NOMO-1 treated with dmso at 0.1 percent for 144 hours (cell line): Measurements from ENCODE around the gene POLR3H.
"Not testable (repeated sequence)": the region's sequence is repeated elsewhere in the genome, so short reads cannot be mapped to it uniquely, and the experiment has no call there.

Source experiments
- DNase-seq: peaks from one replicate; lab custom pipeline; 2025; ENCODE audit not compliant: unreplicated experiment; lab: John Stamatoyannopoulos, UW

POLR3H gene, protein sequence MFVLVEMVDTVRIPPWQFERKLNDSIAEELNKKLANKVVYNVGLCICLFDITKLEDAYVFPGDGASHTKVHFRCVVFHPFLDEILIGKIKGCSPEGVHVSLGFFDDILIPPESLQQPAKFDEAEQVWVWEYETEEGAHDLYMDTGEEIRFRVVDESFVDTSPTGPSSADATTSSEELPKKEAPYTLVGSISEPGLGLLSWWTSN

DNA sequence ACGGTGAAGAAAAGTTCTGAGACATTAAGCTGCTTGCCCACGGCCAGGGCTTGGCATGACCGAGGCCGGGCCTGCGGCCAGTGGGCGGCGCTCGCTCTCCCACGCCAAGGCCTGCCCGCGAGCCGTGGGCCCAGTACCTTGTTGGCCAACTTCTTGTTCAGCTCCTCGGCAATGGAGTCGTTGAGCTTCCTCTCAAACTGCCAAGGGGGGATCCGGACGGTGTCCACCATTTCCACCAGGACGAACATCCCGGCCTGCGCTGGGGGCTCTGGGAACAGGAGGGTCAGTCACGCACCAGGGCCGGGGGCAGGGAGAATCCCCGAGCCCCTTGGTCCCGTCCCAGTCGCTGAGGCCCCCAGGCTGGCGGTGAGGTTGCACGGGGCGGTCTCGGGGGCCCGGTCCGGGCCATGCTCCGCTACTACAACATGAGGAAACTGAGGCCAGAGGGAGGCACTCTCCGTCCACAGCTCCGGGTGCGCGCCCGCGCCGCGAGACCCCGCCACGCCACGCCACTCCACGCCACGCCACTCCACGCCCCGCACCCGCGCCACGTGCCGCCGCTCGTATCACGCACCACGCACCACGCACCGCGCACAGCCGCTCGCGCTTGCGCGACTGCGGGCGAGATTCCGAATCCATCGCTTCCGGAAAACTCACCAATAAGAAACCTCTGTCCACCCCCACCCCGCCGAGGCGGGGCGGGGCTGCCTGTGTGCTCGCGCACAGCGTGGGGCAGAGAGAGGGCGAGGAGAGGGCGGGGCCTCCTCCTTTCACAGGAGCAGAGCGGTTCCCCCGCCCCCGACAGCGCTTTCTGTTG is at the start of gene POLR3H:
POLR3H (minus strand) TSS at position 617 of the 817 bp plus-strand sequence; CDS start at position 248, 369 bp downstream.
- peak; percentile 94 for DNase-seq

DNA sequence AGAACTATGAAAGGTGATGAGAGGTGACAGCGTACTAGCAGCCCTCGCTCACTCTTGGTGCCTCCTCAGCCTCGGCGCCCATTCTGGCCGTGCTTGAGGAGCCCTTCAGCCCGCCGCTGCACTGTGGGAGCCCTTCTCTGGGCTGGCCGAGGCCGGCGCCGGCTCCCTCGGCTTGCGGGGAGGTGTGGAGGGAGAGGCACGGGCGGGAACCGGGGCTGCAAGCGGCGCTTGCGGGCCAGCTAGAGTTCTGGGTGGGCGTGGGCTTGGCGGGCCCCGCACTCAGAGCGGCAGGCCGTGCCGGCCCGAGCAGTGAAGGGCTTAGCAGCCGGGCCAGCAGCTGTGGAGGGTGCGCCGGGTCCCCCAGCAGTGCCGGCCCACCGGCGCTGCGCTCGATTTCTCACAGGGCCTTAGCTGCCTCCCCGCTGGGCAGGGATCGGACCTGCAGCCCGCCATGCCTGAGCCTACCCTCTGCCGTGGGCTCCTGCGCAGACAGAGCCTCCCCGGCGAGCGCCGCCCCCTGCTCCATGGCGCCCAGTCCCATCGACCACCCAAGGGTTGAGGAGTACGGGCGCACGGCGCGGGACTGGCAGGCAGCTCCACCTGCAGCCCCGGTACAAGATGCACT is 49.2 kb upstream of the POLR3H start:
- DNase-seq: not testable (repeated sequence)

DNA sequence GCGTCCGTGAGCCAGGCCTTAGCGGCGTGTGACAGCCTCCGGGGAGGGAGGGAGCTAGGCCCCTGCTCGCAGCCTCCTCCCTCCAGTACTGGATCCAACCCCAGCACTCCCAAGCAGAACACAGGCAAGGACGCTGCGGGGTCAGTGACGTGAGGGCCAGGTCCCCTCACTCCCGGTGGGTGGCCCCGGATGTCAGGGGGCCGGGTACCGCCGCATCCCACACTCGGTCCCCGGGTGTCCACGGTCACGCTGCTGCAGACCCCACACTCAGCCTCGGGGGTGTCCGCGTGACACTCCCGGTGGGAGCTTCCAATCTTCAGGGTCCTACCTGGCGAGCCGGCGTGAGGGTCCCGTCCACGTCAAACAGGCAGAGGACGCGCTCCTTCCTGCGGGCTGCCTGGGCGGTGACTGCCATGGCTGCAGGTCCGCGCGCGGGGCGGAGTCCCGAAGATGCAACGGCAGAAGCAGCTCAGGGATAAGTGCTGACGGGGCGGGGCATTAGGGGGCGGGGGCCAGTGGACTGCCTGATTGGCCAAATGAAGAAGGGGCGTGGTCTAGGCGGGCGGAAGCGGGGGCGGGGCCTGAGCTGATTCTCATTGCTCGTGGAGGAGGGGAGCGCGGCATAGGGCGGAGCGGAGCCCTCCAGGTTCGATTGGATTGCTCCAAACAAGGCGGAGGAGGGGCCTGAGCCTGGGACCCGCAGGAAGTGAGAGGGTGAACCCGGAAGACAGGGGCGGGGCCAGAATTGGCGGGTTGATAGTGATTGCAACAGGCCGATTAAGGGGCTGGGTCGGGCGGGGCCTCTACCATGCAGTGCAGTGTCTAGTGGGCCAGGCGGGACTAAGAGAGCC is 45.3 kb upstream of the POLR3H start, which contains the start of gene PMM1:
PMM1 (minus strand) TSS at position 450 of the 851 bp plus-strand sequence; CDS start at position 415, 35 bp downstream.
- DNase-seq: peak; percentile 97

DNA sequence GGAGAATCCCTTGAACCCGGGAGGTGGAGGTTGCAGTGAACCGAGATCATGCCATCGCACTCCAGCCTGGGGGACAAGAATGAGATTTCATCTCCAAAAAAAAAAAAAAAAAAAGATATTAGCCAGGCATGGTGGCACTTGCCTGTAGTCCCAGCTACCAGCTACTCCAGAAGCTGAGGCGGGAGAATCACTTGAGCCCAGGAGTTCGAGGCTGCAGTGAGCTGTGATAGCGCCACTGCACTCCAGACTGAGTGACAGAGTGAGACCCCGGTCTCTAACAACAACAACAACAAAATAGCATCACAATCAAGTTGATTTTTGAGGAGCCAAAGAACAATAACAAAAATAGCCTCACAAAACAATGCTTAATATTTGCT is 43.1 kb upstream of the POLR3H start:
- no peak for DNase-seq

DNA sequence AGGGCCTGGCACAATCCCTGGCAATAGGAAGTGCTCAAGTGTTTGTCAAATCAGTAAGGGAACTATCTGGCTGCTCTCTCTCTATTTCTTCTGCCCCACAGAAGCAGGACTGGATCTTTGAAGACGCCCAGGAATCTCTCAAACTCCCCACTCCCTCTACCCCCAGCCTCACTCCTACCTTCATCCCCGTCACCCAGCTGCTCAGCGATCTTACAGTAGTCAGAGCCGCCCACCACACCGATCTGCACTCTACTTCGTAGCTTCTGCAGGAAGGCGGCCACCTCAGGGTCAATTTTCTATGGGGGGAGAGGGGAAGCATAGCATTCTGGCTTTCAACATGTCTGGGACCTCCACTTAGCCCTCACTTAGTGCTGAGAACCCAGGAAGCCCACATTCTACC is 41.6 kb upstream of the POLR3H start:
- no peak for DNase-seq

DNA sequence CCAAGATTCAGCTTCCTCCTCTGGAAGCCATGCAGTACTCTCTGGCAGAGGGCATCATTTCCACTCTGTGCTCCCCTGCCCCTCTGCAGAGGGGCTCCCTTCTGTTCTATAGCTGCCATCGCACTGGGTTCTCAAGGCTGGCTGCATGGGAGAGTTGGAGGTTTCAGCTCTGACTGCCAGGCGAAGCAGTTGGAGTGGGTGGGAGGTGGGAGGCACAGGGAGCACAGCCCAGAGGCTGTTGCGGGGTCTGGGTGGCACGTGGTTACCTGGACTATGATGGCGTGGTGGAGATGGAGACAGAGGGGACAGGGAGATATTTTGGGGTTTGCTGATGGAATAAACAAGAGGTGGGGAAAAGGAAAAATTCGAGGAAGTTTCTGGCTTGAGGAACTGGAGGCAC is 40.6 kb upstream of the POLR3H start:
- DNase-seq: no peak

DNA sequence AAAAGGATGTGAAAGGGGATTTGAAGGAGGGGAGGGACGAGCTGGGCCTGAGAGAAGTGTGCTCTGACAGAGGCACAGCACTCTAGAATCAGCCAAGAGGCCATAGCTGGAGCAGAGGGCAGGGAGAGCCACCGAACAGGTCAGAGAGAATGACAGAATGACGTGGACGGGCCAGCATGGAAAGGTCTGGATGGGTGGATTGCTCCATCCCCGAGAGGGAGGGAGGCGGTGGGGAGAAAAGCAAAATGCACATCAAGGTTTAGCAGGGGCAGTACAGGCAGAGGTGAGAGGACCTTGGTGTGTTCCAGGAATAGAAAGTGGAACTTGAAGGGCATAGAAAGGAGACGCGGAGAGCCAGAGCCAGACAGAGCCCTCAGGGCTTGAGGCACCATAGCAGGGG is 38.4 kb upstream of the POLR3H start:
- no peak for DNase-seq

DNA sequence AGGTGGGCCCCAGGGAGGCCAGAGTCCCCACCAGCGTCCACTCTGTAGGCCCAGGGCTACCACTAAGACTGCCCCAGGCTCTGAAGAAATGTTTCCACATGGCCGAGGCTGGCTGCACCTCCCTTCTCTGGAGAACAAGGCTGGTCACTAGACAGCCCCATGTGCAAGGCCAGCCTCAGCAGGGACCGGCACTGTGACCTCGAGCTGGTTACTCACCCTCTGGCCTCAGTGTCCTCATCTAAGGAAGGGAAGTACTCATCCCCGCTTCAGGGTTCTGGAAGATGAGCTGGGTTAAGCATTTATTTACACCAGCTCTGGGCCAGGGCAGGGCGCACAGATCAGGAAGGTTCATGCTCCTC is 35.7 kb upstream of the POLR3H start:
- DNase-seq: no peak

DNA sequence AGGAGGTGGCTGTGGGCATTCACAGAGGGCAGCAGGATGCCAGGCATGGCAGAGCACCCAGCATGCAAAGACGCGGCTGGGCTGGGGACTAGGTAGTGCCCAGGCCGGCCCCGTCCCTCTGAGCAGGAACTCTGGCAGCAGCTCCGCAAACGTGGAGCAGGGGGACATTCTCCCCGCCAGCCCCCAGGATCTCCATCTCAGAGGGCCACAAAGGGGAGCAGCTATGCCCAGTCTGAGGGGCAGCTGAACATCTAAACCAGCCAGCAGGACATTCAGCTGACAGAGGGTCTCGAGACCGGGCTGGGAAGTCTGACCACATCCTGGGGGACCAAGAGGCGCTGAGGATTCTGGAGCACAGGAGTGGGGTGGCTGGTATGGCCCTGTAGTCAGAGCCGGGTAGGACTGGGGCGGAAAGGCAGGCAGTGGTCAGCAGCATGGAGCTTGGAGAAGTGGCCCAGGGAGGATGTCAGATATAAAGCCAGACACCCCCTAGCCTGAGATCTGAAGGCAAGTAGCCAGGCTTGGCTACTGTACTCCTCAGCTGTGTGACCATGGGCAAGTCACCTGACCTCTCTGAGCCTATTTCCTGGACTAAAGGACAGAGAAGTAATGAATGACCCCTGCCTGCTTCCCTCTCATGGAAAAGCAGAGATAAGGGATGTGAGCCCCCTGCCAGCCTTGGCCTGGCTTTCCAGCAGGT is 35.2 kb upstream of the POLR3H start:
- DNase-seq: no peak

DNA sequence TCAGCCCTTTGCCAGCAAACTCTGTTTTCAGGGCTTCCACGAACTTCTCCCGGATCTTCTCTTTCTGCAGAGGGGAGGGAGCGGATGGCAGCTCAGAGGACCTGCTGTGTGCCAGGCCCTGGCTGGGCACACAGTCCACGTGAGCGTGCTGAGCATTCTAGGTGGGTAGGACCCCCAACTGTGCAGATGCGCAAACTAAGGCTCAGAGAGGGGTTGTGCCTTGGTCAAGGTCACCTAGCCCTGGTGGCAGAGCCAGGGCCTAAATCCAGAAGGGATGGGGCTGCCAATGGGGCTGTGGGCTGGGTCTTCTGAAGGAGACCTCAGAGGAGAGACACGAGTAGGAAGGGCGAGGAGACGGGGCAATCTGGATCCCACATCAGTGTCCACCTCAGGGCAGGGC is 34.5 kb upstream of the POLR3H start:
- DNase-seq: no peak

DNA sequence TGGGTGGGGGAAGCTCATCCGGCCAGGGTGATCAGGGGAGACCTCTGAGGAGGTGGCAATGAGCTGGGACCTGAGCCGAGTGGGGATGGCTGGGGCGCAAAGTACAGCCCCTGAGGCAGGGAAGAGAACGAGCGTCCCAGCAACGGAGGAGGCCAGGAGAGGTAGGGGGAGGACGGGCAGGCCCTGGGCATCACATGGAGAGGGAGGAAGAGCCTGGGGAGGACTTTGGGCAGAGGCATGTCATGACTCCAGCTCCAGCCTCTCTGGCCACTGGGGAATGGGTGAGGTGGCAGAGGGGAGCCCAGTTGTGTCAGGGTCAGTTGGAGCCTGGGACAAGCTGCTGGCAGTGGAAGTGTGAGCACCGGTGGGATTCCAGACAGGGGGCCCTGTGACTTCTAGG is 33.8 kb upstream of the POLR3H start:
- no peak for DNase-seq

DNA sequence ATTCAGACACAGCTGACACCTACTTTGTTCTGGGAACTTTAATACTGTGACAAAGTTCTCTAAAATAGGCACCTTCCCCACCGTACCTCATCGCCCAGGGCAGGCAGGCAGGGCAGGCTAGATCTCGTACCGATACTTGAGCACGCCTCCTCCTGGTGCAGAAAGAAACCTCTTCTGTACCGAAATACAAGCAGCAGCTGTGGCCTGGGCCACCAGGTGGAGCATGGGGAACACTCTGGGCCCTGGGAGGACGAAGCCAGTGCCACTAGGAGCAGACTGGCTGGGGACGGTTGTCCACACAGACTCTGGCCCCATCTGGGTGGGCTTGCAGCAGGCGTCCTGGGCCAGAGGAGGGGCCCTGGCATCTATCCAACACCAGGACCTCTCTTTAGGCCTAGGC is 32.6 kb upstream of the POLR3H start:
- no peak for DNase-seq

DNA sequence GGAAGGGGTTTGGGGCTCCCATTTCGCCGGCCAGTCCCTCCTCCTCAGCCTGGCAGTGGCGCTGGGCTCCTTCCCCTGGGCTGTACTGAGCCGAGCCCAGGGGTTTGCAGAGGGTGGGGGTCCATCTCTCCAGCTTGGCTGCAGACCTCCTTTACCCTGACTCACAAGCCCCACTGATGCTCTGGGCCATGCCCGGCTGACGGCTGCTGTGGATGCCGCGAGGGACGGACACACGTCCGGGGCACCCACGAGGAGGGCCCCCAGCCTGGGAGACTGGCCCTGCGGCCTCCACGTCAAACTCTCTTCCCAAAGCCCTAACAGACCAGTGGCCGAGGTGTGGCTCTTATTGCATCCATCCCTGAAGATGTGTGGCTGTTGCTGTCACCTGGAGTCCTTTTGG is 31.3 kb upstream of the POLR3H start:
- no peak for DNase-seq

DNA sequence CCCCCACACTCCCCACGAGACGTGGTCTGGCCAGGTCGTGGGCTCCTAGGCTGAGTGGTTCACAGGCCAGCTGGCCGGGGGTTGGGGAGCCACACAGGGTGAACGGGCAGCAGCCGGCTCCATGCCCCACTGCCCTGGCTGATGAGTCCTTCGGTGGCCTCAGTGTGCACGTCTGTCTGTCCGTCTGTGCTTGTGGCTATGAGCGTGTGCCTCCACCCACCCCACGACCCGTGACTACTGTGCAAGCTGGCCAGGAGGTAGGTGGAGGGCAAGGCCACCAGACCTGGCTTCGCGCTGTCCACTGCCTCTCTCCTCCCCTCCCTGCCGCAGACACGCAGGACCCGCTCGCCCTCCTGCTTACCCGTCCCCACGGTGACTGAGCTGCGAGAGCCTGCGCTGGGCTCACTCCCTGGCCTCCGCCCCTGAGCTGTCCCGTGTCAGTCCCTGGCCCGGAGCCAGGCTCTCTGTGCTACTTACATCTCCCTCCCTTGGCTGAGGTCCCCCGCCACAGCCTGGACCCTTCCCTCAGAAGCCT is 30.6 kb upstream of the POLR3H start:
- DNase-seq: no peak

DNA sequence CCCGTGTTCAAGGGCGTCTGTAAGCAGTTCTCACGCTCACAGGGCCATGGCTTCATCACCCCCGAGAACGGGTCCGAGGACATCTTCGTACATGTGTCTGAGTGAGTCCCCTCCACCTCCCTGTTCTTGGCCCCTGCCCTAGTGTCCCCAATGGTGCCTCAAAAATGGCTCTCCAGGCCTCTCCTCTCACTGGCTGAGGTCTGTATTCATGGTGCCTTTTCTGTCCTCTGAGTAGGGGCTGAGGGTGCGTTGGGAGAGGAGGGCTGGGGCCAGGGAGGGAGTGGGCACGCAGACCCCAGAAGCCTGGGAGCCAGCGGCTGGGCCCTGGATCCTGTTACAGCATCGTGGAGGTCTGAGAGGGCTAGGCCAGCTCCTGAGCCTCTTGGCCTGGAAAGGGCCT is 29.4 kb upstream of the POLR3H start:
- no peak for DNase-seq

DNA sequence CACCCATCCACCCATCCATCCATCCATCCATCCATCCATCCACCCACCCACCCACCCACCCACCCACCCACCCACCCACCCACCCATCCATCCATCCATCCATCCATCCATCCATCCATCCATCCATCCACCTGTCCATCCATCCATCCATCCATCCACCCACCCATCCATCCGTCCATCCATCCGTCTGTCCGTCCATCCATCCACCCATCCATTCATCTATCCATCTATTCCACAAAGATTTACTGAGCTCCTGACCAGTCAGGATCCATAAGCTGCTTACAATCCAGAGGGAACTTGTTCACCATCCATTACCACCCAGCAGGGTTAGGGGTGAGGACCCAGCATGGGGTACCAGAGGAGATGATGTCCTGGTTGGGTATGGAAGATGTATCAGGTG is 28.0 kb upstream of the POLR3H start:
- not testable (repeated sequence) for DNase-seq

DNA sequence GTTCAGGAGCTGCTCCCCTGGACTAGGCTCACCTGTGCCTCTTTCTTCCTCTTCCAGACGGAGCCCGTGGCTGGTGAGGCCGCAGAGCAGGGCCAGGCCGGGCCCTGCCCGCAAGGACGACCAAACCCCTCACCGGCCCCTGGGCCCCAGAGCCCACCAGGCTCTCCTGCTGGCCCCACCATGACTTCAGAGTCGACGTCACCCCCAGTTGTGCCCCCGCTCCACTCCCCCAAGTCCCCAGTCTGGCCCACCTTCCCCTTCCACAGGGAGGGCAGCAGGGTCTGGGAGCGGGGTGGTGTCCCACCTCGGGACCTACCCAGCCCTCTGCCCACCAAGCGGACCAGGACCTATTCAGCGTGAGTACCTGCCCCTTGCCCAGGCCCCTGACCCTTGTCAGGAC is 27.5 kb upstream of the POLR3H start:
- DNase-seq: no peak

DNA sequence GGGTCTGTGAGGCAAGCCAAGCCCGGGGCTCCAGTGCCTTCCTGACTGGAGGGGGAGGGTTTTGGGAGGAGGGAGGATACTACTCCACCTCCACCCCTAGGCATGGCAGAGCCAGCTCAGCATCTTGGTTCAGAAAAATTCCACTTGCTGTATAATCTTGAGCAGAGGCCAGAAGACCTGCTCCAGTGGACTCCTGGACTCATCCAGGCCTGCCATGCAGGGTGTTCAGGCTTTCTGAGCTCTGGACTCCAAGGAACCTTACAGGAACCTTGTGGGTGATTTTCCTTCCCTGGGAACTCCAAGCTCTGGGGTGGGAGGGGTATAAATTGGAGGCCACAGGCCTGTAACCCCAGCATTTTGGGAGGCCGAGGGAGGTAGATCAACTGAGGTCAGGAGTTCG is 26.0 kb upstream of the POLR3H start:
- DNase-seq: no peak

DNA sequence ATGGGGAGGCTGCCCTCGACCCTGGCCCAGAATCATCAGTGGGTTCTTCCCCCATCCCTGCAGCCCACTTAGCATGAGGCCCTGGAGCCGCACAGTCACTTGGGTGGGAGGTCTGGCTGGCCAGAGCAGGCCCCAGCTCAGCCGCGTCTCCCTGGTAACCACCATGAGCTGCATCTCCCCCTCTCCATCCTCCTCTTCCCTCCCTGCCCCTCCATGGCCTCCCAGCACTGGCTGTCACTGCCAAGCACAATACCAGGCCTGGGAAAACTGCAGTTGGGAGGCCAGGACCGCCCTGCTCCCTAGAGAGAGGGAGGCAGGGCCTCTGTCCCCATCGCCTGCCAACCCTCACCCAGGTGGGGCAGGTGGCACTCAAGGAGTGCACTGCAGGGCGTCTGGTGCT is 24.5 kb upstream of the POLR3H start:
- DNase-seq: no peak

DNA sequence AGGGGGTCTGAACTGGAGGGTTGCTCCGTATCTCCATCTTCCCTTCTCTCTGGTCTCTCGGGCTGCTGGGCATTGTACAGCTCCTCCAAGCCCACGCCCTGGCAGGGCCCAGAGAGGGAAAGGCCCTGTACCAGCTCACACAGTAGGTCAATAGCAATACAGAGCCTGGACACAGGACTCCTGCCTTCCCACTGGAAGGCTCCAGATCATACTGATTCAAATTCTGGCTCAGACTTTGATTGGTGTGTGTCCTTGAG is 23.2 kb upstream of the POLR3H start:
- DNase-seq: no peak
